HepG2 (cell line): ENCODE measurements around the gene LRRC53. TPM values are rescaled to one million over a fixed set of nuclear protein-coding genes. Genes with fewer than 3 reads are reported as not detected.

Experiments
- EP300 ChIP-seq, 3 experiments: sonication (generic) in 1 of 3; formaldehyde crosslinking in 1 of 3; IDR thresholded peaks; 2 replicates each; pipeline versions ENCODE4 v1.5.1 to v1.6.1; 2011 to 2020; ENCODE audit warnings: low read depth in 2 of 3, low read length in 2 of 3, borderline replicate concordance in 1 of 3, improper control_type of control experiment in 1 of 3, mild to moderate bottlenecking in 1 of 3, missing genetic modification reagents in 1 of 3, moderate library complexity in 1 of 3
- HOXA5 ChIP-seq: sonication (generic); formaldehyde crosslinking; IDR thresholded peaks from 2 replicates; pipeline ENCODE4 v1.4.0; 2020; ENCODE audit warnings: missing genetic modification reagents
- NFRKB ChIP-seq: fragments of 450-650 bp; IDR thresholded peaks from 2 replicates; pipeline ENCODE4 v1.6.1; 2017
- TAF15 ChIP-seq: fragments of 200-400 bp; formaldehyde crosslinking; IDR thresholded peaks from one replicate; pipeline ENCODE4 v1.6.1; 2018; ENCODE audit warnings: mild to moderate bottlenecking, low read depth, low read length; ENCODE audit not compliant: poor library complexity, severe bottlenecking
- ZNF768 ChIP-seq: sonication (generic); formaldehyde crosslinking; IDR thresholded peaks from 2 replicates; pipeline ENCODE4 v1.4.0; 2020; ENCODE audit warnings: missing genetic modification reagents
- polyA plus RNA-seq, 8 experiments: library from polyadenylated mRNA; depleted of rRNA in 3 of 8; stranded (reverse) in 7 of 8; unstranded in 1 of 8; fragments of >200 nt; fragmentation: Illumina TruSeq in 4 of 8; extraction: Trizol in 4 of 8; gene quantifications; 2 replicates each; pipeline versions ENCODE4 v1.2.1 to v1.2.3, GENCODE V29; 2011 to 2016; ENCODE audit warnings: low read depth in 4 of 8, missing spikeins in 1 of 8, mixed read lengths in 1 of 8; ENCODE audit not compliant: insufficient read depth in 1 of 8
- total RNA-seq, 5 experiments: library from RNA; depleted of rRNA; stranded (reverse); fragments of >200 nt; fragmentation: Illumina TruSeq; extraction: Trizol; gene quantifications; 2 replicates each; pipeline ENCODE4 v1.2.3, GENCODE V29; 2016; ENCODE audit warnings: low read depth in 1 of 5
- TF ChIP-seq, protein P1 (sequence below): sonication (generic); formaldehyde crosslinking; IDR thresholded peaks from 2 replicates; pipeline ENCODE4 v1.4.0; 2020; ENCODE audit warnings: missing genetic modification reagents
- TF ChIP-seq, protein P2 (sequence below): sonication (generic); formaldehyde crosslinking; IDR thresholded peaks from 2 replicates; pipeline ENCODE4 v1.8.1; 2023; ENCODE audit warnings: mild to moderate bottlenecking, missing genetic modification reagents
- TF ChIP-seq, protein P3 (sequence below): sonication (generic); formaldehyde crosslinking; IDR thresholded peaks from 2 replicates; pipeline ENCODE4 v1.4.0; 2020; ENCODE audit warnings: missing genetic modification reagents, mild to moderate bottlenecking, borderline replicate concordance
- TF ChIP-seq, protein P4 (sequence below): sonication (generic); formaldehyde crosslinking; IDR thresholded peaks from 2 replicates; pipeline ENCODE4 v1.5.0; 2020; ENCODE audit warnings: missing genetic modification reagents

Gene LRRC53
- total and polyA plus RNA-seq, 2 of the 13 experiments (the other 11 are each of a cell fraction or from before 2014, with no cell fraction given) = not detected

DNA sequence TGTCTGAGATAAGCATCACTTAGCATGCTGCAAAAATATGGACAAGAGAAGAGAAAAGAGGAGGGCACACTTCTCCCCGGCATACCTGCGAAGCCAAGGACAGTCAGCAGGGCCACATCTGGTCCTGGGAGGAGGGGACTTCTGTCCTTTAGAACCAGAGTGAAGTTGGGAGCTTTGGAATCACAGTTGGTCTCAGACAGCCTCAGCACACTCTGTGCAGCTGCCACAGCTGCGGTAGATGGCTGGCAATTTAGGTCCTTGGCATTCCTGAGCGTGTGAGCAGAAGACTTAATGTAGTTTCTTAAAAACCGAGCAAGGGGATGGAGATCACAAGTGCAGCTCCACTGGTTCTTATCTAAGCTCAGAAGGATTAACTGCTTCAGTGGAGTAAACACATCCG is 32.3 kb downstream of the LRRC53 start (continued):
- TF ChIP-seq, protein P1, sequence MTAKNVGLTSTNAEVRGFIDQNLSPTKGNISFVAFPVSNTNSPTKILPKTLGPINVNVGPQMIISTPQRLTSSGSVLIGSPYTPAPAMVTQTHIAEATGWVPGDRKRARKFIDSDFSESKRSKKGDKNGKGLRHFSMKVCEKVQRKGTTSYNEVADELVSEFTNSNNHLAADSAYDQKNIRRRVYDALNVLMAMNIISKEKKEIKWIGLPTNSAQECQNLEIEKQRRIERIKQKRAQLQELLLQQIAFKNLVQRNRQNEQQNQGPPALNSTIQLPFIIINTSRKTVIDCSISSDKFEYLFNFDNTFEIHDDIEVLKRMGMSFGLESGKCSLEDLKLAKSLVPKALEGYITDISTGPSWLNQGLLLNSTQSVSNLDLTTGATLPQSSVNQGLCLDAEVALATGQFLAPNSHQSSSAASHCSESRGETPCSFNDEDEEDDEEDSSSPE (CRISPR knock-in tag) = no peak
- TF ChIP-seq HOXA5 (no peak), ZNF768 (no peak), TAF15 (no peak), EP300 (IDR thresholded peaks at IDR 0.05; ENCODE audit: low read depth in 2 of 2, low read length in 2 of 2) (no peak), EP300 (CRISPR knock-in tag; IDR thresholded peaks at IDR 0.05; ENCODE audit: borderline replicate concordance) (no peak), NFRKB (no peak)
- TF ChIP-seq, protein P2, sequence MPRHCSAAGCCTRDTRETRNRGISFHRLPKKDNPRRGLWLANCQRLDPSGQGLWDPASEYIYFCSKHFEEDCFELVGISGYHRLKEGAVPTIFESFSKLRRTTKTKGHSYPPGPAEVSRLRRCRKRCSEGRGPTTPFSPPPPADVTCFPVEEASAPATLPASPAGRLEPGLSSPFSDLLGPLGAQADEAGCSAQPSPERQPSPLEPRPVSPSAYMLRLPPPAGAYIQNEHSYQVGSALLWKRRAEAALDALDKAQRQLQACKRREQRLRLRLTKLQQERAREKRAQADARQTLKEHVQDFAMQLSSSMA = no peak
- TF ChIP-seq, protein P3, sequence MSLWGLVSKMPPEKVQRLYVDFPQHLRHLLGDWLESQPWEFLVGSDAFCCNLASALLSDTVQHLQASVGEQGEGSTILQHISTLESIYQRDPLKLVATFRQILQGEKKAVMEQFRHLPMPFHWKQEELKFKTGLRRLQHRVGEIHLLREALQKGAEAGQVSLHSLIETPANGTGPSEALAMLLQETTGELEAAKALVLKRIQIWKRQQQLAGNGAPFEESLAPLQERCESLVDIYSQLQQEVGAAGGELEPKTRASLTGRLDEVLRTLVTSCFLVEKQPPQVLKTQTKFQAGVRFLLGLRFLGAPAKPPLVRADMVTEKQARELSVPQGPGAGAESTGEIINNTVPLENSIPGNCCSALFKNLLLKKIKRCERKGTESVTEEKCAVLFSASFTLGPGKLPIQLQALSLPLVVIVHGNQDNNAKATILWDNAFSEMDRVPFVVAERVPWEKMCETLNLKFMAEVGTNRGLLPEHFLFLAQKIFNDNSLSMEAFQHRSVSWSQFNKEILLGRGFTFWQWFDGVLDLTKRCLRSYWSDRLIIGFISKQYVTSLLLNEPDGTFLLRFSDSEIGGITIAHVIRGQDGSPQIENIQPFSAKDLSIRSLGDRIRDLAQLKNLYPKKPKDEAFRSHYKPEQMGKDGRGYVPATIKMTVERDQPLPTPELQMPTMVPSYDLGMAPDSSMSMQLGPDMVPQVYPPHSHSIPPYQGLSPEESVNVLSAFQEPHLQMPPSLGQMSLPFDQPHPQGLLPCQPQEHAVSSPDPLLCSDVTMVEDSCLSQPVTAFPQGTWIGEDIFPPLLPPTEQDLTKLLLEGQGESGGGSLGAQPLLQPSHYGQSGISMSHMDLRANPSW (CRISPR knock-in tag) = no peak
- TF ChIP-seq, protein P4, sequence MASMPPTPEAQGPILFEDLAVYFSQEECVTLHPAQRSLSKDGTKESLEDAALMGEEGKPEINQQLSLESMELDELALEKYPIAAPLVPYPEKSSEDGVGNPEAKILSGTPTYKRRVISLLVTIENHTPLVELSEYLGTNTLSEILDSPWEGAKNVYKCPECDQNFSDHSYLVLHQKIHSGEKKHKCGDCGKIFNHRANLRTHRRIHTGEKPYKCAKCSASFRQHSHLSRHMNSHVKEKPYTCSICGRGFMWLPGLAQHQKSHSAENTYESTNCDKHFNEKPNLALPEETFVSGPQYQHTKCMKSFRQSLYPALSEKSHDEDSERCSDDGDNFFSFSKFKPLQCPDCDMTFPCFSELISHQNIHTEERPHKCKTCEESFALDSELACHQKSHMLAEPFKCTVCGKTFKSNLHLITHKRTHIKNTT = no peak
